PC-9 (cell line): Measurements from ENCODE around the gene C1orf35.
"Not testable (repeated sequence)": the region's sequence is repeated elsewhere in the genome, so short reads cannot be mapped to it uniquely, and the experiment has no call there.

Experiments
- EZH2 ChIP-seq: fragments of 200-600 bp; sonication (generic); IDR thresholded peaks from 2 replicates; pipeline ENCODE4 v1.8.0; 2017; ENCODE audit warnings: antibody characterized with exemption, low read depth
- TF ChIP-seq, protein P1 (sequence below): fragments of 200-600 bp; sonication (generic); conservative IDR thresholded peaks from 2 replicates; pipeline ENCODE4 v1.6.1; 2017; ENCODE audit warnings: mixed run types, antibody characterized with exemption, mild to moderate bottlenecking, moderate library complexity

DNA sequence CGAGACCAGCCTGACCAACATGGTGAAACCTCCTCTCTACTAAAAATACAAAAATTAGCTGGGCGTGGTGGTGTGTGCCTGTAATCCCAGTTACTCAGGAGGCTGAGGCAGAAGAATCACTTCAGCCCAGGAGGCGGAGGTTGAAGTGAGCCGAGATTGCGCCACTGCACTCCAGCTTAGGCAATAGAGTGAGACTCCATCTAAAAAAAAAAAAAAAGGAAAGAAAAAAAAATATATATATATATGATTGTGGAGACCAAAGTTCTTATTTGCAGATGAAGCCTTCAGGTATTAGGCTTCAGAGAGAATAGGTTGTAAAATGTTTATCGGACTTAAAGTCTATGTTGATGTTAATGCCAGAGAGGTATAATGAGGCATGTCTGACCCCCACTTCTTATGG is 8.2 kb upstream of the C1orf35 start:
- TF ChIP-seq, protein P1, sequence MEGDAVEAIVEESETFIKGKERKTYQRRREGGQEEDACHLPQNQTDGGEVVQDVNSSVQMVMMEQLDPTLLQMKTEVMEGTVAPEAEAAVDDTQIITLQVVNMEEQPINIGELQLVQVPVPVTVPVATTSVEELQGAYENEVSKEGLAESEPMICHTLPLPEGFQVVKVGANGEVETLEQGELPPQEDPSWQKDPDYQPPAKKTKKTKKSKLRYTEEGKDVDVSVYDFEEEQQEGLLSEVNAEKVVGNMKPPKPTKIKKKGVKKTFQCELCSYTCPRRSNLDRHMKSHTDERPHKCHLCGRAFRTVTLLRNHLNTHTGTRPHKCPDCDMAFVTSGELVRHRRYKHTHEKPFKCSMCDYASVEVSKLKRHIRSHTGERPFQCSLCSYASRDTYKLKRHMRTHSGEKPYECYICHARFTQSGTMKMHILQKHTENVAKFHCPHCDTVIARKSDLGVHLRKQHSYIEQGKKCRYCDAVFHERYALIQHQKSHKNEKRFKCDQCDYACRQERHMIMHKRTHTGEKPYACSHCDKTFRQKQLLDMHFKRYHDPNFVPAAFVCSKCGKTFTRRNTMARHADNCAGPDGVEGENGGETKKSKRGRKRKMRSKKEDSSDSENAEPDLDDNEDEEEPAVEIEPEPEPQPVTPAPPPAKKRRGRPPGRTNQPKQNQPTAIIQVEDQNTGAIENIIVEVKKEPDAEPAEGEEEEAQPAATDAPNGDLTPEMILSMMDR: not testable (repeated sequence)
- TF ChIP-seq EZH2: not testable (repeated sequence)
